HG03025 (cell line): ENCODE data around the gene HAPSTR1.
"Not testable (repeated sequence)": the region's sequence is repeated elsewhere in the genome, so short reads cannot be mapped to it uniquely, and the experiment has no call there.

Experiments used
- ATAC-seq: cut with Tn5 transposase; IDR thresholded peaks from one replicate; pipeline ENCODE4 v1.9.1; 2021; ENCODE audit warnings: mild to moderate bottlenecking, moderate library complexity; ENCODE audit not compliant: unreplicated experiment, low FRiP score

Gene HAPSTR1

GRCh38 chr16:9070254-9070653 lies 21.2 kb upstream of the HAPSTR1 start:
- no peak for ATAC-seq

- no peak for ATAC-seq
These were observed 20.1 kb upstream of the HAPSTR1 start for GRCh38 chr16:9071377-9071776.

- ATAC-seq = peak; percentile 59
These were observed 18.6 kb upstream of the HAPSTR1 start for GRCh38 chr16:9072806-9073341.

- no peak for ATAC-seq
These were observed 16.0 kb upstream of the HAPSTR1 start for GRCh38 chr16:9075299-9076071.

GRCh38 chr16:9077091-9077809 lies 14.2 kb upstream of the HAPSTR1 start:
- ATAC-seq = no peak

- ATAC-seq = not testable (repeated sequence)
These were observed 12.7 kb upstream of the HAPSTR1 start for GRCh38 chr16:9078467-9079429.

GRCh38 chr16:9079430-9079812 lies 12.0 kb upstream of the HAPSTR1 start:
- no peak for ATAC-seq

GRCh38 chr16:9081158-9081557 lies 10.3 kb upstream of the HAPSTR1 start:
- no peak for ATAC-seq

GRCh38 chr16:9081843-9082242 lies 9.6 kb upstream of the HAPSTR1 start:
- no peak for ATAC-seq

- ATAC-seq = no peak
These were observed 9.0 kb upstream of the HAPSTR1 start for GRCh38 chr16:9082422-9082821.

- not testable (repeated sequence) for ATAC-seq
These were observed 3.7 kb upstream of the HAPSTR1 start for GRCh38 chr16:9087733-9088132.

- ATAC-seq = no peak
These were observed 2.6 kb upstream of the HAPSTR1 start for GRCh38 chr16:9088848-9089247.

- ATAC-seq = no peak
These were observed 1.8 kb upstream of the HAPSTR1 start for GRCh38 chr16:9089660-9090059.

GRCh38 chr16:9090101-9090959 lies 1.1 kb upstream of the HAPSTR1 start:
- no peak for ATAC-seq

GRCh38 chr16:9091867-9092281 lies 430 bp downstream of the HAPSTR1 start:
- ATAC-seq = peak; percentile 8

- peak; percentile 15 for ATAC-seq
These were observed 986 bp downstream of the HAPSTR1 start for GRCh38 chr16:9092282-9092977.

GRCh38 chr16:9092978-9093344 lies 1.5 kb downstream of the HAPSTR1 start:
- ATAC-seq = no peak

GRCh38 chr16:9094011-9094846 lies 2.8 kb downstream of the HAPSTR1 start:
- no peak for ATAC-seq
